Left renal pelvis (tissue), 4 donors: ENCODE measurements around the gene MCRS1. TPM values are rescaled to one million over a fixed set of nuclear protein-coding genes. Genes with fewer than 3 reads are reported as not detected.
"Not testable (repeated sequence)": the region's sequence is repeated elsewhere in the genome, so short reads cannot be mapped to it uniquely, and the experiment has no call there.

Experiments used
- DNase-seq, 4 donors: peaks; one replicate each; pipeline ENCODE4 v3.0.0-alpha.2; 2013; ENCODE audit warnings: low read depth in 4 of 4, low spot score in 3 of 4
- polyA plus RNA-seq, 4 donors: library from polyadenylated mRNA; unstranded; fragments of 120-200 nt; gene quantifications; one replicate each; pipeline ENCODE4 v1.2.1, GENCODE V29; 2013; ENCODE audit not compliant: insufficient read length in 4 of 4

MCRS1 gene
- polyA plus RNA-seq, result 10 to 100 TPM; 45.4 to 77.8 (median 64.5) TPM

- peak; percentile 81 to 88 (median 84) for DNase-seq
Measured at GRCh38 chr12:49567611-49568441, at the start of gene MCRS1. Gene MCRS1 (minus strand): TSS chr12:49568142. CDS start chr12:49566731, 1,411 bp downstream.

GRCh38 chr12:49616533-49617219, 48.7 kb upstream of the MCRS1 start:
- no peak for DNase-seq

GRCh38 chr12:49615725-49616124, 47.8 kb upstream of the MCRS1 start:
- DNase-seq, result no peak

- no peak for DNase-seq
Measured at GRCh38 chr12:49612210-49612609, 44.3 kb upstream of the MCRS1 start.

GRCh38 chr12:49610785-49611184, 42.8 kb upstream of the MCRS1 start:
- not testable (repeated sequence) for DNase-seq

- no peak for DNase-seq
Measured at GRCh38 chr12:49609875-49610154, 41.9 kb upstream of the MCRS1 start.

GRCh38 chr12:49609059-49609874, 41.3 kb upstream of the MCRS1 start:
- no peak for DNase-seq

GRCh38 chr12:49605539-49605938, 37.6 kb upstream of the MCRS1 start, which contains the start of gene FAM186B:
Gene FAM186B (minus strand): TSS chr12:49605639. CDS start chr12:49605477, 162 bp downstream.
- not testable (repeated sequence) for DNase-seq

- DNase-seq, result no peak
Measured at GRCh38 chr12:49604856-49605255, 36.9 kb upstream of the MCRS1 start.

GRCh38 chr12:49603721-49604120, 35.8 kb upstream of the MCRS1 start:
- no peak for DNase-seq

GRCh38 chr12:49599961-49600360, 32.0 kb upstream of the MCRS1 start:
- no peak for DNase-seq

- no peak for DNase-seq
Measured at GRCh38 chr12:49598527-49598926, 30.6 kb upstream of the MCRS1 start.

GRCh38 chr12:49588721-49589516, 21.0 kb upstream of the MCRS1 start:
- DNase-seq, result no peak

- no peak for DNase-seq
Measured at GRCh38 chr12:49588281-49588680, 20.3 kb upstream of the MCRS1 start.

GRCh38 chr12:49587174-49587908, 19.4 kb upstream of the MCRS1 start:
- DNase-seq, result no peak

GRCh38 chr12:49585477-49586459, 17.8 kb upstream of the MCRS1 start:
- DNase-seq, result no peak

- DNase-seq, result no peak
Measured at GRCh38 chr12:49584591-49584990, 16.6 kb upstream of the MCRS1 start.

GRCh38 chr12:49583366-49584094, 15.6 kb upstream of the MCRS1 start:
- DNase-seq, result no peak
